HCT116 (cell line): ENCODE results near the gene DLX3. TPM values are rescaled to one million over a fixed set of nuclear protein-coding genes. Genes with fewer than 3 reads are reported as not detected.

Experiments used
- ATAC-seq: fragments of 200-7000 bp; cut with Tn5 transposase; 2 replicates; pipeline ENCODE4 v1.9.1; 2020; ENCODE audit warnings: mild to moderate bottlenecking, moderate library complexity
- BruUV-seq: library from RNA; stranded (reverse); fragments of 400-500 nt; replicated peaks from 2 replicates; lab custom pipeline; 2021; lab: Mats Ljungman, UMichigan
- CTCF ChIA-PET: fragments of 300-600 bp; sonication (Branson Sonifier 250); formaldehyde crosslinking; loops from one replicate; lab custom pipeline; 2021; ENCODE audit warnings: antibody characterized with exemption; lab: Charles Lee
- POLR2A ChIA-PET: fragments of 300-600, 350-600 bp; sonication (Branson Sonifier 250); formaldehyde crosslinking; loops from one replicate; lab custom pipeline; 2021; ENCODE audit warnings: antibody characterized with exemption; lab: Charles Lee
- RAD21 ChIA-PET, 2 experiments: fragments of 300-600 bp; sonication (Branson Sonifier 250); formaldehyde crosslinking; loops; one replicate each; lab custom pipeline; 2023; ENCODE audit warnings: low total read pairs in 2 of 2; ENCODE audit not compliant: uncharacterized antibody in 2 of 2, unreplicated experiment in 2 of 2, low non-redundant PET in 1 of 2; lab: Charles Lee
- DNase-seq: peaks from one replicate; pipeline ENCODE4 v3.0.0-alpha.2; 2010; ENCODE audit warnings: low read depth, low spot score
- H2AFZ ChIP-seq: fragments of 200-600 bp; shearing (Covaris generic), sonication (generic); 2 replicates; pipeline ENCODE4 v1.6.1; 2017; ENCODE audit warnings: low read depth, mixed run types, mixed read lengths, antibody characterized with exemption, low read length; ENCODE audit not compliant: poor library complexity, severe bottlenecking
- H3K27ac ChIP-seq: 2 replicates; pipeline ENCODE4 v1.5.1; 2012; ENCODE audit warnings: low read depth, low read length
- H3K27me3 ChIP-seq: fragments of 200-600 bp; sonication (generic); 2 replicates; pipeline ENCODE4 v1.6.1; 2016; ENCODE audit warnings: mixed run types, low read length, mixed read lengths; ENCODE audit not compliant: insufficient read depth
- H3K36me3 ChIP-seq, 2 experiments: fragments of 200-500 bp in 1 of 2; fragments of 200-600 bp in 1 of 2; sonication (Bioruptor generic) in 1 of 2; sonication (generic) in 1 of 2; 2 replicates each; pipeline versions ENCODE4 v1.5.1 to v1.6.1; 2014 to 2016; ENCODE audit warnings: low read length in 2 of 2, inconsistent platforms in 1 of 2, mixed read lengths in 1 of 2, mixed run types in 1 of 2; ENCODE audit not compliant: insufficient read depth in 2 of 2, control insufficient read depth in 1 of 2
- H3K4me1 ChIP-seq, 2 experiments: fragments of 200-600 bp in 1 of 2; sonication (generic) in 1 of 2; 2 replicates each; pipeline versions ENCODE4 v1.5.1 to v1.6.1; 2012 to 2017; ENCODE audit warnings: low read length in 2 of 2, inconsistent platforms in 1 of 2, mild to moderate bottlenecking in 1 of 2, mixed read lengths in 1 of 2, mixed run types in 1 of 2, moderate library complexity in 1 of 2; ENCODE audit not compliant: insufficient read depth in 2 of 2, control insufficient read depth in 1 of 2
- H3K4me2 ChIP-seq: fragments of 200-600 bp; sonication (generic); 2 replicates; pipeline ENCODE4 v1.6.1; 2017; ENCODE audit warnings: mixed run types, low read length, mixed read lengths
- H3K4me3 ChIP-seq, 2 experiments: fragments of 200-600 bp in 1 of 2; sonication (generic) in 1 of 2; replicated peaks in 1 of 2; 2 replicates each; pipeline ENCODE4 v1.5.1; 2011 to 2016; ENCODE audit warnings: low read length in 2 of 2, control low read depth in 1 of 2, low read depth in 1 of 2, mild to moderate bottlenecking in 1 of 2, mixed read lengths in 1 of 2, mixed run types in 1 of 2
- H3K79me2 ChIP-seq: fragments of 200-600 bp; sonication (generic); 2 replicates; pipeline ENCODE4 v1.6.1; 2017; ENCODE audit warnings: mild to moderate bottlenecking, mixed run types, low read length, moderate library complexity, mixed read lengths; ENCODE audit not compliant: insufficient read depth
- H3K9ac ChIP-seq: fragments of 200-600 bp; sonication (generic); 2 replicates; pipeline ENCODE4 v1.6.1; 2016; ENCODE audit warnings: low read length, mixed read lengths
- H3K9me2 ChIP-seq: fragments of 200-600 bp; sonication (generic), shearing (Covaris generic); 2 replicates; pipeline ENCODE4 v1.6.1; 2017; ENCODE audit warnings: mixed run types, mild to moderate bottlenecking, moderate library complexity; ENCODE audit not compliant: insufficient read depth
- H3K9me3 ChIP-seq, 2 experiments: fragments of 200-500 bp in 1 of 2; fragments of 200-600 bp in 1 of 2; sonication (Bioruptor generic) in 1 of 2; sonication (generic) in 1 of 2; 2 replicates each; pipeline ENCODE4 v1.6.1; 2014 to 2017; ENCODE audit warnings: low read length in 2 of 2, mixed read lengths in 2 of 2, inconsistent platforms in 1 of 2, low read depth in 1 of 2, mild to moderate bottlenecking in 1 of 2, mixed run types in 1 of 2, moderate library complexity in 1 of 2; ENCODE audit not compliant: control insufficient read depth in 1 of 2, insufficient read depth in 1 of 2
- H4K20me1 ChIP-seq: fragments of 200-600 bp; sonication (generic), shearing (Covaris generic); 2 replicates; pipeline ENCODE4 v1.6.1; 2017; ENCODE audit warnings: mixed run types, mild to moderate bottlenecking, moderate library complexity; ENCODE audit not compliant: insufficient read depth
- CBX3 ChIP-seq: IDR thresholded peaks from 2 replicates; pipeline ENCODE4 v1.6.1; 2012; ENCODE audit warnings: low read depth
- POLR2AphosphoS5 ChIP-seq: IDR thresholded peaks from 2 replicates; pipeline ENCODE4 v1.6.1; 2011; ENCODE audit warnings: mild to moderate bottlenecking, low read depth, low read length, moderate library complexity
- SP1 ChIP-seq: IDR thresholded peaks from 2 replicates; pipeline ENCODE4 v1.6.1; 2012; ENCODE audit warnings: low read depth
- TCF7L2 ChIP-seq: IDR thresholded peaks from 2 replicates; pipeline ENCODE4 v1.7.0; 2011; ENCODE audit warnings: borderline replicate concordance, inconsistent platforms; ENCODE audit not compliant: insufficient read depth, insufficient read length; ENCODE audit errors: extremely low read depth
- YY1 ChIP-seq: IDR thresholded peaks from 2 replicates; pipeline ENCODE4 v1.6.1; 2011; ENCODE audit warnings: low read length, low read depth, moderate library complexity, mild to moderate bottlenecking; ENCODE audit not compliant: insufficient replicate concordance; ENCODE audit errors: extremely low read depth
- intact Hi-C: fragments of 100-400 bp; cut with micrococcal nuclease; formaldehyde crosslinking; loops from 2 replicates; pipeline ENCODE4 v1.10.0; 2022
- total RNA-seq: library from RNA; stranded (reverse); gene quantifications from one replicate; pipeline ENCODE4 v1.2.1, GENCODE V29; 2021; ENCODE audit not compliant: unreplicated experiment
- TF ChIP-seq, protein P1 (sequence below): IDR thresholded peaks from 2 replicates; pipeline ENCODE4 v1.6.1; 2012
- TF ChIP-seq, protein P2 (sequence below): IDR thresholded peaks from 2 replicates; pipeline ENCODE4 v1.6.1; 2012; ENCODE audit warnings: low read depth

Gene DLX3
- total RNA-seq, 1 experiment from 2014 or later: not detected

DNA sequence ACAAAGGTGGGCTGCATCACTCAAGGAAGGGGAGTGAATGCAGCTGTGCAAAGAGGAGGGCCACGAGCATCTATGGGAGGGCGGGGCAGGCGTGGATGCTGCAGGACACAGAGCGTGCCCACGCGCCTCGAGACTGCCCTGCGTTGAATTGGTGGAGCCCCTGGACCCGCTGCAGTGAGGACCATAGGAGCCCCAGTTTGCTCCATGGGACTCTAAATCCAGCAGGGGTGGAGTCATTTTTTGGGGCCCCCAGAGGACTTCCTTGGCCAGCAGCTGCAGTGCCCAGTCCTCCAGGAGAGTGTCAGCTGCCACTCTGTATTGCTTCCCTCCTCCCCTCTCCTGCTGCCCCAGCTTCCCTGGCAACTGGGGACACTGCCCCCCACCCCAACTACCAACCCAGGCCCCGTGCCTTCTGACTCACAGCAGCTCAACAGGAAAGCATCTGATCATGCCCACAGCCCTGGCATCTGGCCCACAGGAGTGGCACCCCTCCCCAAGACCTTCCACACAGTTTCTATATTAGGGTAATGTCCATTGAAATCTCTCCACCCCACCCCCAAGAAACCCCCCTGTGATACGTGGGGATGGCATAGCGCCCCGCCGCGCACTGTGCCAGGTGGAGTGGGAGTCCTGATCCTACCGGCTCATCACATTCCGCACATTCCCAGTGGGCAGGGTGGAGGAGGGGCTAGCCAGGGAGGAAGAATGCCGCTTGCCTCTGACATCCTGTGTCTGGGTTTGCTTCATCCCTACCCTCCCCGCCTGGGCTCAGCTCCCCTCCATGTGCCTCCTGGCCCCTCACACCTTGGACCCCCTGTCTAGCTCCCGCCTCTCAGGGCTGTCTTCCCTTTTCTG is 33.1 kb upstream of the DLX3 start:
- TF ChIP-seq, protein P1, sequence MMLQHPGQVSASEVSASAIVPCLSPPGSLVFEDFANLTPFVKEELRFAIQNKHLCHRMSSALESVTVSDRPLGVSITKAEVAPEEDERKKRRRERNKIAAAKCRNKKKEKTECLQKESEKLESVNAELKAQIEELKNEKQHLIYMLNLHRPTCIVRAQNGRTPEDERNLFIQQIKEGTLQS: no peak
- TF ChIP-seq, protein P2, sequence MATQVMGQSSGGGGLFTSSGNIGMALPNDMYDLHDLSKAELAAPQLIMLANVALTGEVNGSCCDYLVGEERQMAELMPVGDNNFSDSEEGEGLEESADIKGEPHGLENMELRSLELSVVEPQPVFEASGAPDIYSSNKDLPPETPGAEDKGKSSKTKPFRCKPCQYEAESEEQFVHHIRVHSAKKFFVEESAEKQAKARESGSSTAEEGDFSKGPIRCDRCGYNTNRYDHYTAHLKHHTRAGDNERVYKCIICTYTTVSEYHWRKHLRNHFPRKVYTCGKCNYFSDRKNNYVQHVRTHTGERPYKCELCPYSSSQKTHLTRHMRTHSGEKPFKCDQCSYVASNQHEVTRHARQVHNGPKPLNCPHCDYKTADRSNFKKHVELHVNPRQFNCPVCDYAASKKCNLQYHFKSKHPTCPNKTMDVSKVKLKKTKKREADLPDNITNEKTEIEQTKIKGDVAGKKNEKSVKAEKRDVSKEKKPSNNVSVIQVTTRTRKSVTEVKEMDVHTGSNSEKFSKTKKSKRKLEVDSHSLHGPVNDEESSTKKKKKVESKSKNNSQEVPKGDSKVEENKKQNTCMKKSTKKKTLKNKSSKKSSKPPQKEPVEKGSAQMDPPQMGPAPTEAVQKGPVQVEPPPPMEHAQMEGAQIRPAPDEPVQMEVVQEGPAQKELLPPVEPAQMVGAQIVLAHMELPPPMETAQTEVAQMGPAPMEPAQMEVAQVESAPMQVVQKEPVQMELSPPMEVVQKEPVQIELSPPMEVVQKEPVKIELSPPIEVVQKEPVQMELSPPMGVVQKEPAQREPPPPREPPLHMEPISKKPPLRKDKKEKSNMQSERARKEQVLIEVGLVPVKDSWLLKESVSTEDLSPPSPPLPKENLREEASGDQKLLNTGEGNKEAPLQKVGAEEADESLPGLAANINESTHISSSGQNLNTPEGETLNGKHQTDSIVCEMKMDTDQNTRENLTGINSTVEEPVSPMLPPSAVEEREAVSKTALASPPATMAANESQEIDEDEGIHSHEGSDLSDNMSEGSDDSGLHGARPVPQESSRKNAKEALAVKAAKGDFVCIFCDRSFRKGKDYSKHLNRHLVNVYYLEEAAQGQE: no peak
- TF ChIP-seq YY1 (no peak), TCF7L2 (peak; percentile 6), CBX3 (no peak), SP1 (peak; percentile 50), POLR2AphosphoS5 (peak; percentile 38; the same call in 1 of the 2 replicates)
- Histone ChIP-seq H3K4me3 (peak overlapping the region; percentile 52 to 55), H3K36me3 (no peaks in the 10 kb centered on the region), H3K79me2 (no peaks in the 10 kb centered on the region), H3K4me2 (peak overlapping the region; percentile 84), H3K9me3 (peaks cover 0 to 16% of the 10 kb centered on the region in 2 experiments; a peak in 2 of 4 replicates), H2AFZ (no peak overlapping the region), H3K9ac (peak overlapping the region; percentile 54), H3K9me2 (no peaks in the 10 kb centered on the region), H4K20me1 (no peaks in the 10 kb centered on the region), H3K27ac (peak overlapping the region; percentile 93), H3K4me1 (peaks cover 28 to 45% of the 10 kb centered on the region in 2 experiments), H3K27me3 (no peaks in the 10 kb centered on the region)
- CTCF ChIA-PET: interaction anchor here (0.7 to 4.2 kb wide), 14 partner anchors 8 to 470 kb away, joined by 3 to 42 read pairs (median 8); partner anchors contain the start of genes ITGA3, PDK2 and TMEM92
- peak; percentile 70 for ATAC-seq
- POLR2A ChIA-PET: interaction anchor here (0.6 to 7.2 kb wide), 7 partner anchors 8 to 67 kb away, joined by 3 to 99 read pairs (median 4); partner anchors contain the start of genes ITGA3 and PDK2
- RAD21 ChIA-PET: interaction anchor here (0.6 to 3.3 kb wide), 11 partner anchors 28 to 59 kb away, joined by 3 to 15 read pairs (median 5); partner anchors contain the start of gene ITGA3 (in 2 of the 2)
- DNase-seq: no peak
- intact Hi-C loops: loop anchor here (1.0 to 2.0 kb wide), 3 partner anchors 27 to 59 kb away; no protein-coding TSS in a partner anchor
- BruUV-seq: no TSS peak
